ENCODE data around the gene RNF187.
A peak's percentile ranks its signal among the peaks of the same experiment; 100 is the strongest.

The RNF187 gene

DNA sequence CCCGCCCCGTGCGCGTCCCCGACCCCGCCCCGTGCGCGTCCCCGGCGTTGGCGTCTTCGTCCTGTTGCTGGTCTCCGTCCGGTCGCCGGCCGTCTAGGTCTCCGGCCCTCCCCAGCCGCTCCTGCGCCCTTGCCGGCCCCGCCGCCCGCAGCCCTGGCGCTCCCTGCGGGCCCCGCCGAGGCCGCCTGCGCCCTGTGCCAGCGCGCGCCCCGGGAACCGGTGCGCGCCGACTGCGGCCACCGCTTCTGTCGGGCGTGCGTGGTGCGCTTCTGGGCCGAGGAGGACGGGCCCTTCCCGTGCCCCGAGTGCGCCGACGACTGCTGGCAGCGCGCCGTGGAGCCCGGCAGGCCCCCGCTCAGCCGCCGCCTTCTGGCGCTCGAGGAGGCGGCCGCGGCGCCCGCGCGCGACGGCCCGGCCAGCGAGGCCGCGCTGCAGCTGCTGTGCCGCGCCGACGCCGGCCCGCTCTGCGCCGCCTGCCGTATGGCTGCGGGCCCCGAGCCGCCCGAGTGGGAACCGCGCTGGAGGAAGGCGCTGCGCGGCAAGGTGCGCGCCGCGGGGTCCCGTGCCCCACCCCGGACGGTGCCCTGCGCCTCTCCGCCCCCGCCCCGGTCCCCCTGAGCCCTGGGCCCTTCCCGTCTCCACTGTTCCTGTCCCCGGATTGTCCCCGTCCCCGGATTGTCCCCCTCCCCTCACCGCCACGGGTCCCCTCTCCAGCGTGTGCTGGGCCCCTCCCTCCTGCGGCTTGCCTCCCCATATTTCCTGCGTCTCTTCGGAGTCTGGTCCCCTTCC is at the start of gene RNF187:
Gene RNF187, plus strand, starts transcription at position 47 of the 789 bp plus-strand sequence.
- H3K9me3 ChIP-seq (ENCODE audit: control insufficient read depth, insufficient read depth, low read length): no peaks in the 10 kb centered on the region
- H3K4me1 ChIP-seq (ENCODE audit: control insufficient read depth, insufficient read depth, low read length): no peaks in the 10 kb centered on the region
- H3K9ac ChIP-seq (ENCODE audit: low read depth, low read length): peak within 1 kb of the TSS; percentile 54
- peaks cover 4% of the 10 kb centered on the region for H3K36me3 ChIP-seq (ENCODE audit: control insufficient read depth, insufficient read depth, low read length)
- H3K4me3 ChIP-seq (ENCODE audit: low read depth, low read length): peak within 1 kb of the TSS; percentile 76
- H3K27me3 ChIP-seq (ENCODE audit: control insufficient read depth, insufficient read depth, low read length): no peaks in the 10 kb centered on the region

- Histone ChIP-seq H3K9me3 (ENCODE audit: control insufficient read depth, insufficient read depth, low read length) (no peaks in the 10 kb centered on the region), H3K36me3 (ENCODE audit: control insufficient read depth, insufficient read depth, low read length) (no peaks in the 10 kb centered on the region), H3K9ac (ENCODE audit: low read depth, low read length) (no peak overlapping the region), H3K4me3 (ENCODE audit: low read depth, low read length) (no peak overlapping the region), H3K27me3 (ENCODE audit: control insufficient read depth, insufficient read depth, low read length) (peaks cover 32% of the 10 kb centered on the region), H3K4me1 (ENCODE audit: control insufficient read depth, insufficient read depth, low read length) (no peaks in the 10 kb centered on the region)
Measured at GRCh38 chr1:228437424-228437962, 49.7 kb upstream of the RNF187 start.

DNA sequence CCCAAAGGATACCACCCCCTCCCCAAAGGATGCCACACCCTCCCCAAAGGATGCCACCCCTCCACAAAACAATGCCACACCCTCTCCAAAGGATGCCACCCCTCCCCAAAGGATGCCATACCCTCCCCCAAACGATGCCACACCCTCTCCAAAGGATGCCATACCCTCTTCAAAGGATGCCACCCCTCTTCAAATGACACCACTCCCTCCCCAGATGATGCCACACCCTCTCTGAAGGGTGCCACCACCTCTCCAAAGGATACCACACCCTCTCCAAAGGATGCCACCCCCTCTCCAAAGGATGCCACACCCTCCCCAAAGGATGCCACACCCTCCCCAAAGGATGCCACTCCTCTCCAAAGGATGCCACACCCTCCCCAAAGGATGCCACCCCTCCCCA is 48.9 kb upstream of the RNF187 start:
- H3K9ac ChIP-seq (ENCODE audit: low read depth, low read length): no peak overlapping the region
- no peaks in the 10 kb centered on the region for H3K9me3 ChIP-seq (ENCODE audit: control insufficient read depth, insufficient read depth, low read length)
- no peak overlapping the region for H3K4me3 ChIP-seq (ENCODE audit: low read depth, low read length)
- no peaks in the 10 kb centered on the region for H3K36me3 ChIP-seq (ENCODE audit: control insufficient read depth, insufficient read depth, low read length)
- H3K27me3 ChIP-seq (ENCODE audit: control insufficient read depth, insufficient read depth, low read length): peaks cover 33% of the 10 kb centered on the region
- no peaks in the 10 kb centered on the region for H3K4me1 ChIP-seq (ENCODE audit: control insufficient read depth, insufficient read depth, low read length)

DNA sequence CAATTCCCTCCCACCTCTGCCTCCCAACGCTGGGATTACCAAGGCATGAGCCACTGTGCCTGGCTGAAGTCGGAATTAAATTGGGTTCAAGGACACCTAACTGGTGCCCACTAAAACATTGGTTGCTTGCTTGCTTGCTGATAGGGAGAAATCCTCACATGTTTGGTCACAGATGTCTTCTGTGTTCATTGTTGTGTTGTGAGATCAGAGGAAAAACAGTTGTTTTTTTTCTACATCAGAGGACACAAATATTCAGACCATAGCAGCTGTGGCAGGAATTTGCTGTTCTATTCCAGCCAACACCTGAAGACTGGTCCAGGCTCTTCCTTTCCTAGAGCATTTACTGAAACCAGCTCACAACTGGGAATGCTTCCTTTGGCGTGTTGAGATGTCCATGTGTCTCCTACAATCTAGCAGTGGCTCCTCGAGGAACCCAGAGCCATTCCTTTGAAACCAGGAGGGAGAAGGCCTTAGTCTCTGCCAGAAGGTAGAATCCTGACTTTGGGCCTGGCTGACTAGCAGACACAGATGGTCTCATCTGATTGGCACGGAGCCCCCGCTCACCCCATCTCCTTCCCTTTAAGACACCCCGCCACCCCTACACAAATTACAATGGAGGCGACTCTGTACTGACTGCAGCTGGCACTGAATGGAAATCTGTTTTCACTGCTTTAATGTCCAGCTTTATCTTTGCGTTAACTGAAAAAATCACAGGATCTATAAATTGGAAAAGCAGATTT is 46.3 kb upstream of the RNF187 start:
- H3K27me3 ChIP-seq (ENCODE audit: control insufficient read depth, insufficient read depth, low read length): peaks cover 53% of the 10 kb centered on the region
- no peaks in the 10 kb centered on the region for H3K36me3 ChIP-seq (ENCODE audit: control insufficient read depth, insufficient read depth, low read length)
- H3K4me1 ChIP-seq (ENCODE audit: control insufficient read depth, insufficient read depth, low read length): no peaks in the 10 kb centered on the region
- H3K4me3 ChIP-seq (ENCODE audit: low read depth, low read length): no peak overlapping the region
- no peak overlapping the region for H3K9ac ChIP-seq (ENCODE audit: low read depth, low read length)
- no peaks in the 10 kb centered on the region for H3K9me3 ChIP-seq (ENCODE audit: control insufficient read depth, insufficient read depth, low read length)

DNA sequence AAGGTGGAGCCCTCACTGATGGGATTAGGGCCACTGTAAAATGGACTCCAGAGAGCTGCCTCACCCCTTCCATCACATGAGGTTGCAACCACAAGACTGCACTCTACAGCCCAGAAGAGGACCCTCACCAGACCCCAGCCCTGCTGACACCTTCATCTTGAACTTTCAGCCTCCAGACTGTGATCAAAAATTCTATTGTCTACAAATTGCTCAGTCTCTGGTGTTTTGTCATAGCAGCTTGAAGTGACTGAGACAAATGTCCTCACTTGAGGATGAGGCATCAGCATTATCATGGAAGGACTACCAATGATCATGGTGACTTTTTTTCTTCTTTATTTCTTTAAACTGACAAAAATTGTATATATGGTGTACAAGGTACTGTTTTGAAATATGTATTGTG is 43.8 kb upstream of the RNF187 start:
- H3K36me3 ChIP-seq (ENCODE audit: control insufficient read depth, insufficient read depth, low read length): no peaks in the 10 kb centered on the region
- peaks cover 65% of the 10 kb centered on the region for H3K27me3 ChIP-seq (ENCODE audit: control insufficient read depth, insufficient read depth, low read length)
- H3K4me1 ChIP-seq (ENCODE audit: control insufficient read depth, insufficient read depth, low read length): no peaks in the 10 kb centered on the region
- H3K9ac ChIP-seq (ENCODE audit: low read depth, low read length): no peak overlapping the region
- no peak overlapping the region for H3K4me3 ChIP-seq (ENCODE audit: low read depth, low read length)
- H3K9me3 ChIP-seq (ENCODE audit: control insufficient read depth, insufficient read depth, low read length): no peaks in the 10 kb centered on the region

GRCh38 chr1:228445490-228445842 is 41.7 kb upstream of the RNF187 start:
- Histone ChIP-seq H3K27me3 (ENCODE audit: control insufficient read depth, insufficient read depth, low read length) (peaks cover 55% of the 10 kb centered on the region), H3K36me3 (ENCODE audit: control insufficient read depth, insufficient read depth, low read length) (no peaks in the 10 kb centered on the region), H3K4me1 (ENCODE audit: control insufficient read depth, insufficient read depth, low read length) (no peaks in the 10 kb centered on the region), H3K9ac (ENCODE audit: low read depth, low read length) (no peak overlapping the region), H3K9me3 (ENCODE audit: control insufficient read depth, insufficient read depth, low read length) (no peaks in the 10 kb centered on the region), H3K4me3 (ENCODE audit: low read depth, low read length) (peak overlapping the region; percentile 54)

DNA sequence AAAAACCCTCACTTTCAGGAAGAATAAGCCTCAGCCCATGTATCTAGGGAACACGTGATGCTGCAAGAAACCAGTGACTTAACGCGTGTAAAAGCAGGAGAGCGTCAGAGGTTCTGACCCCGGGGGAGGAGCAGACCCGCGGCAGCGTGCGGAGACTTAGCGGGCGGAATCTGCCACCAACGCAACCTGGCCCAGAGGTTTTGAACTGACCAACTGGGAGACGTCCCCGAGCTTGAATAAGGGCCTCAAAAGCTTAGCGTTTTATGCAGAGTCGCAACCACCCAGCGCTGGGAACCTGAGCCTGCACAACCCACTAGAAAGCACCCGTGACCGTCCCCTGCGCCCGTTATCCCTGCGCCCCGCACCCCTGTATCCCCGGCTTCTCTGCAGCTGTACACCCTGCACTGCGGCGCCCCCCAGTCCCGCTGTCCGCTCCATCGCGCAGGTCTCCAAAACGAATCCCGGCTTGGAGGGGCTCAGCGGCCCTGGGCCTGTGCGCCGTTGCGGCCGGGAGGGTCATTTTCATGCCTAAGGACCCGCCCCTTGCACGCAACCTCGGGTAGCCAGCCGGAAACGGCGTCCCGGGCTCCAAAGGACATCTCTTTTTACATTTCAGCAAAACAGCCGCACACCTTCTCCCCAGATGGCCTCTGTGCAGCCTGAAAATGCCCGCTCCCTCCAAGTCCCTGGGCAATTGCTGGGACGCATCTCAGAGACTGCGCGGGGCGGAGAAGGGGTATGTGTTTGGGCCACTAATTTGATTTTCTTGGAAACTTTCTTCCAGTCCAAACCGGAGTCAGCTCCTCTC is 41.1 kb upstream of the RNF187 start:
- Histone ChIP-seq H3K4me1 (ENCODE audit: control insufficient read depth, insufficient read depth, low read length) (no peaks in the 10 kb centered on the region), H3K36me3 (ENCODE audit: control insufficient read depth, insufficient read depth, low read length) (no peaks in the 10 kb centered on the region), H3K9me3 (ENCODE audit: control insufficient read depth, insufficient read depth, low read length) (no peaks in the 10 kb centered on the region), H3K9ac (ENCODE audit: low read depth, low read length) (no peak overlapping the region), H3K4me3 (ENCODE audit: low read depth, low read length) (peak overlapping the region; percentile 54), H3K27me3 (ENCODE audit: control insufficient read depth, insufficient read depth, low read length) (peaks cover 52% of the 10 kb centered on the region)

DNA sequence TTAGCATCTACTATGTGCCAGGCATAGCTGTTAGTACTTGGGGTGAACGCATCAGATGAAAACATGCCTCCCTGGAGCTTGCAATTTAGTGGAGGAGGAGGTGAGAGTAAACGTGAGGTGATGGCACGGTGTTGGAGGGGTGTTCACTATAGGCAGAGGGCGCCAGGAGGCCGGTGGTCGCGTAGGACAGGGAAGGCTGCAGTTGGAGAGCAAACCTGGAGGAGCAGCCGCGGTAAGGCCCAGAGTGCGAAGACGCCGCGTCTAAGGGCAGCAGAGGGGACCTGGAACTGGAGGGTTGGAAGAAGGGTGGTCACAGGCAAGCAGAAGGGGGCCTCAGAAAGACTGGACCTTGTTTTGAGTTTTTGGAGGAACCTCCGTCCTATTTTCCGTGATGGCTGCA is 40.3 kb upstream of the RNF187 start:
- Histone ChIP-seq H3K36me3 (ENCODE audit: control insufficient read depth, insufficient read depth, low read length) (no peaks in the 10 kb centered on the region), H3K4me1 (ENCODE audit: control insufficient read depth, insufficient read depth, low read length) (no peaks in the 10 kb centered on the region), H3K27me3 (ENCODE audit: control insufficient read depth, insufficient read depth, low read length) (peaks cover 46% of the 10 kb centered on the region), H3K4me3 (ENCODE audit: low read depth, low read length) (peak overlapping the region; percentile 35), H3K9me3 (ENCODE audit: control insufficient read depth, insufficient read depth, low read length) (no peaks in the 10 kb centered on the region), H3K9ac (ENCODE audit: low read depth, low read length) (no peak overlapping the region)

- H3K4me3 ChIP-seq (ENCODE audit: low read depth, low read length): no peak overlapping the region
- no peak overlapping the region for H3K9ac ChIP-seq (ENCODE audit: low read depth, low read length)
- peaks cover 38% of the 10 kb centered on the region for H3K27me3 ChIP-seq (ENCODE audit: control insufficient read depth, insufficient read depth, low read length)
- H3K4me1 ChIP-seq (ENCODE audit: control insufficient read depth, insufficient read depth, low read length): no peaks in the 10 kb centered on the region
- H3K9me3 ChIP-seq (ENCODE audit: control insufficient read depth, insufficient read depth, low read length): no peaks in the 10 kb centered on the region
- no peaks in the 10 kb centered on the region for H3K36me3 ChIP-seq (ENCODE audit: control insufficient read depth, insufficient read depth, low read length)
Measured at GRCh38 chr1:228448372-228448771, 38.8 kb upstream of the RNF187 start.

DNA sequence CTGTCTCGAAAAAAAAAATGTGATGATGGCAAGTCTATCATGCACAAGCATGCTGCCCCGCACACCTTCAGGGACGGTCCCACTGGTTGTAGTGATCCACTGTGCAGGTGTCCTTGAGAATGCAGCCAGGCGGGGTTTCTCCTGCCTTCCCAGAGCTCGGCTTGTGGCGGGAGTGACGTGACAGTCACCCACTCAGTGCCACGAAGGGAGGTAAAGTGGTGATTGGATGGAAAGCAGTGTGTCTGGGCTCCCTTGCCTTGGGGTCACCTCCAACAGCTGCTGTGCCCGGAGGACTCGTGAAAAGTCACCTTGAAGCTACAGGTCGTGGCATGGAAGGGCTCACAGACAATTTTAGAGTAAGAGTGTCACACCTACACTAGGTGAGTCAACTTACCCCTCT is 37.0 kb upstream of the RNF187 start:
- no peaks in the 10 kb centered on the region for H3K9me3 ChIP-seq (ENCODE audit: control insufficient read depth, insufficient read depth, low read length)
- no peaks in the 10 kb centered on the region for H3K36me3 ChIP-seq (ENCODE audit: control insufficient read depth, insufficient read depth, low read length)
- peaks cover 22% of the 10 kb centered on the region for H3K27me3 ChIP-seq (ENCODE audit: control insufficient read depth, insufficient read depth, low read length)
- H3K4me3 ChIP-seq (ENCODE audit: low read depth, low read length): no peak overlapping the region
- H3K9ac ChIP-seq (ENCODE audit: low read depth, low read length): no peak overlapping the region
- no peaks in the 10 kb centered on the region for H3K4me1 ChIP-seq (ENCODE audit: control insufficient read depth, insufficient read depth, low read length)

- H3K9me3 ChIP-seq (ENCODE audit: control insufficient read depth, insufficient read depth, low read length): no peaks in the 10 kb centered on the region
- no peaks in the 10 kb centered on the region for H3K36me3 ChIP-seq (ENCODE audit: control insufficient read depth, insufficient read depth, low read length)
- H3K4me1 ChIP-seq (ENCODE audit: control insufficient read depth, insufficient read depth, low read length): no peaks in the 10 kb centered on the region
- H3K4me3 ChIP-seq (ENCODE audit: low read depth, low read length): no peak overlapping the region
- H3K27me3 ChIP-seq (ENCODE audit: control insufficient read depth, insufficient read depth, low read length): peaks cover 7% of the 10 kb centered on the region
- no peak overlapping the region for H3K9ac ChIP-seq (ENCODE audit: low read depth, low read length)
Measured at GRCh38 chr1:228452194-228453021, 34.8 kb upstream of the RNF187 start.

Data from iPS-15b (cell line).